ENCODE measurements around the gene GLRA3.
A peak's percentile ranks its signal among the peaks of the same experiment; 100 is the strongest.
"Not testable (repeated sequence)": the region's sequence is repeated elsewhere in the genome, so short reads cannot be mapped to it uniquely, and the experiment has no call there.

Gene GLRA3

DNA sequence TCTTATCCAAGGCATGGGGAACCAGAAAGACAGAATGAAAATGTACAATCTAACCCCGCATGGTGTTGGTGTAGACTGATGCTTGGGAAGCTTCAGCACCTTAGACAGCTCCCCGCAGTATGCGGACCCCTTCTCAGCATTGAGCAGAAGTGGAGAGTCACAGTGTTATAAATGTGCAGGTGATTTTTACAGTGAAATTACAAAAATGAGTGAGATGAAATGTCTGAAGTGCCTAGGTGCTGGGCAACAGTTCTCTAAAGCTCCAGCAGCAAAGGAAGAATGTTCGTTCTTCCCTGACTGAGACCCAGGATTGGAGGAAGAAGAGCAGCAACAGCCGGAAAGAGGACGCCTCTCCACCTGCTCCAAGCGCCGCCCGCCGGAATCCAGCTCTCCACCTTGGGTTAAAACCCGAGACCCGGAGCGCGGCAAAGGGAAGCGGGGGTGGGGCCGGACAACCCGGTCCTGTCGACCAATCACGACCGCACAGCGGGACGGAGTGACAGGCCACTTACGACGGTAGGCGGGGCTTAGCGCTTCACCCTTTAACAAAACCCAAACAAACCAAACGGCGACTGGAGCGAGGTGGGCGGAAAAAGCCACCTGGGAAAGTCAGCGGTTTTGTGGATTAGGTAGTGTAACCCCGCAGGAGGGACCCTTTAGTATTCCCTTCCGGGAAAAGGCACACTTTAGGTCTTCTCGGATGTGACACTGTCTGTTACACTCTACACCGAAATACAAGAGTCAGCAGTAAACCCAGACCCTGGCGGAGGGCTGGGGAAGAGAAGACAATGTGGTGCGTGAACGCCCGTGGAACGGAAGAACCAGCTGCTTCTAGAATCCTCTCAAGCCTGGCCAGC is at the start of gene GLRA3:
GLRA3 (minus strand) TSS at position 403 of the 857 bp plus-strand sequence. CDS start 436 bp downstream, outside the sequence.
- DNase-seq (ENCODE audit: low read depth in 2 of 2), result peak in 1 of 2 donors; percentile 1

DNA sequence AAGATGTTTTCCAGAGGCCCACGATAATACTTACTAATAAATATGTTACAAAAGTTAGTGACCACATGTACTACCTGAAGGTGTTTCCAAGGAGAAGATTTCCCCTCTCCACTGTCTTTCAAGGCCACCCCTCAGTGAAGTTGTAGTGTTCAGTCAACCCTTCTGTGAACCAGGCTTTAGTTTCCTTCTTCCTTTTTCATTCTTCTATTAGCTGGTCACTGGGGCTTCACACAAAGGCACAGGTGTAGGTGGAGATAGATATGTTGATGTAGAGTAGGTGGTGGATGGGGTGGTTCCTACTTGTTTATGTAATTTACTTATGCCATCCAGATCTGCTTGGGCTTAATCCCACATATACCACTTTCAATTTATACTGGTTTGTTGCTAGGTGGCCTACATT is 45.9 kb upstream of the GLRA3 start:
- DNase-seq (ENCODE audit: low read depth in 2 of 2), result no peak

- DNase-seq (ENCODE audit: low read depth in 2 of 2), result no peak
These were observed 44.9 kb upstream of the GLRA3 start for GRCh38 chr4:174873931-174874330.

- not testable (repeated sequence) for DNase-seq (ENCODE audit: low read depth in 2 of 2)
These were observed 44.1 kb upstream of the GLRA3 start for GRCh38 chr4:174873146-174873545.

- no peak for DNase-seq (ENCODE audit: low read depth in 2 of 2)
These were observed 42.4 kb upstream of the GLRA3 start for GRCh38 chr4:174871407-174871806.

DNA sequence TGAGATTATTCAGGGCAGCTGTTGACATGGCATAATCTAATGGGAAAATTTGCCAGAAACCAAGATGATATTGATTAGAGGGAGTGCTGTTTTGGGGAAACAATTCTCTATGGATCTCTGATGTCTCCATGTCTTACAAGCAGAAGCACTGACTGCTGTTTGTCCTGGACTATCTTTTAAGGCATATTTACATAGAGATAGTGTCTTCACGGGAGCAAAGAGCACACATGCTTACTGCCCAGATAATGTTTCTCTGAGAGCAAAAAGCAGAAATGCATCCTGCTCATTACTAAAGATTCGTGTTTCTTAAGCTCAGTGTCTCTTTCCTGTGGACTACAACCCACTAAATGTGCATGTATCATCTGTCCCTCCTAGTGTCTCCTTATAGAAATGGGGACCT is 41.3 kb upstream of the GLRA3 start:
- no peak for DNase-seq (ENCODE audit: low read depth in 2 of 2)

DNA sequence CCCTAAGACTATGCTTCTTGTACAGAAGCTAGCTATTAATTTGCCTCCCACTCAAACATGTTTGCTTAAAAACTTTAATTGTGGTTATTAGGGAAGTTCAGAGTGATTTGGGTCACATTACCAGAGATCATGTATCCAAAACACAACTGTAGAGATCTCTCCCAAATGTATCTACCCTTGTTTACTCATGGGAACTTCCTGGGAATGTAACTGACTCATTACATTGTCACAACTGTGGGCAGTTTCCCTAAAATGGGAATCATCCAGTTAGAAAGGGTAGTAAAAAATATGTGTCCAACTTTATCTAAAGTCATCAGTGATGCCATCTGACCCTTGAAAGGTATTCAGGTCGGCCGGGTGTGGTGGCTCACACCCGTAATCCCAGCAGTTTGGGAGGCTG is 40.3 kb upstream of the GLRA3 start:
- no peak for DNase-seq (ENCODE audit: low read depth in 2 of 2)

DNA sequence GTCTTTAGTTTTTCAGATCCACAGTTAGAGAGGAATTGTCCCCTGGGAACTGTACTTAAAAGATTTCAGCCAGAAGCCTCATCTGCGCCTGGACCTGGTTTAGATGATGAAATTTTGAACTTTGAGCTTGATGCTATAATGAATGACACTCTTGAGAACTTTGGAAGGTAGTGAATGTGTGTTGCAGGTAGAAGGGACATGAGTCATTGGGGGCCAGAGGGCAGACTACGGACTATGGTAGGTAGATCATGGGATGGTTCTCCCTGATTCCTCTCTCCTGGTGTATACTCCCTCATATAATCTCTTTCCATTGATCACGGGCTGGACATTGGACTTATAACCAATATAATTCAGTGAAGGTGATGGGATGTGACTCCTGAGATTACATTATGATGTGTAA is 38.9 kb upstream of the GLRA3 start:
- no peak for DNase-seq (ENCODE audit: low read depth in 2 of 2)

DNA sequence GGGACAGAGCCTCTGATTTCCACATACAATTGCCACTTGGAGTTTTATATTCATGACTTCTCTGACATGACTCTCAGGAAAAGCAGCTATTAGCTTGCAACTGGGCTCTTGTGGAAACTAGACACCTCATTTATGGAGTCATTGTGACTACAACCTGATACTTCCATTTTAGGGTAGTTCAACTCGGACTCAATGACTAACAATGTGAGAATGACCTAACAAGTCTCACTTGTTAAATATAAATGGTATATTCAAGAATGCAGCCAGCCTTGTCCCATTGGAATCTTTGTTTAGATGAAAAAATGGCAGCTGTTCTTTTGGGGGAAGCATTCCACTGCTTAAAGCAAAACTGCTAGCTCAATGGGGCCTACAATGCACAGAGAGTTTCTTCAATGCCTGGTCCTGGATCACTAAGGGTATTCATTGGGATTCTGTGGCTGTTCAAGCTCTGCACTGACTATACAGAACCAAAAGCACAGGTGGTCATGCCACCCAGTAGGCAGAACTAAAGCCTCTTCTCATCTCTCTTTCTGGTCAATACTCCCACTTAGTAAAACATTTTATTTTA is 36.5 kb upstream of the GLRA3 start:
- no peak for DNase-seq (ENCODE audit: low read depth in 2 of 2)

DNA sequence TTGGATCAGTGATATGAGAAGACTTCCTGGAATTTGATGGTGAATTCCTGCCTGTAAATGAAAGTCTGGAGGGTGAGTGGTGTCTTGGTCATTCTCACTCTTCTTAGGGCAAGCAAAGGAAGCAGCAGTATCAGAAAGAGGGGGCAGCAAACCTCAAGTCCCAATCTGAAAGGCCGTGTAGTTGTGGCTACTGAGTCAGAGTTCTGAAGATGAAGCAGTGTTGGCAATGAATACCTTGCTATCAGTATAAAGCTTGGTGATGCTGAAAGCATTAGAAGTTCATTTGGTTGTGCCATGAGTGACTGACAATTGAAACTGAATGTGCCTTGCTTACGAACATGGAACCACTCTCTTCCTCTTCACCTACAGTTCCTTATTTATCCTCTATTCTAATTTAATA is 35.0 kb upstream of the GLRA3 start:
- DNase-seq (ENCODE audit: low read depth in 2 of 2), result no peak

DNA sequence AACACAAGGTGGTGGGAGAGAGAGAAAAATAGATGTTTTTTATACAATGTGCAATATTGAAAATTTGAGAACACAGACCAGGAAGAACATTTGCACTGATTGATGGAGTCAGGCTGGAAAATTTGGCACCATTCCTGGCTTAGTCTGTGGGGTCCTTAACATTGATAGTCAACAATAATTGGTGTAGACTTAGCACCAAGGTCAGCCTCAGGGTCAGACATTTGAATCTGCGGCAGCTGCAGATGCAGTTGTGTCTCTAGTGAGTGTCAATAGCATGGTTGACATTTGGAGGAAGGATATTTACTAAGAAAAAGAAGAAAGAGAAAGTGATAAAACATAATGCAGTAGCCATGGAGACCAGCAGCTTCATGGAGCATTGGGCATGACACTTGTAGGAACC is 31.5 kb upstream of the GLRA3 start:
- DNase-seq (ENCODE audit: low read depth in 2 of 2), result no peak

DNA sequence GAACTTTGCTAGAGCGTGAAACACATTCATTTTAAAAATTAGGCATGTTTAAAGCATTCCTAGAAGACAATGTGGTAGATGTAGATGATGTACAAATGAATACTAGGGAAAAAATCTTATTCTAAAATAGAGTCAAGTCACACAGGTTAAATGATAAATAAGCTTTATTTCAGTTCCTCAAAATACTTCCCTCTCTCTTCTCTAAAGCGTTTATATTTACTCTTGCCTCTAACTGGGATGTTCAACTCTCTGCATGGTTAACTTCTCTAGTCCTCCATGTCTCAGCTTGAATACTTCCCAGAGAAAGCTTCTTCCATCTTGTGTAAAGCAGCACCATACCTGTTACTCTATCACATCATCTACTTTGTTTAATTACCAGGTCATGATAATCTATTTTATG is 30.9 kb upstream of the GLRA3 start:
- no peak for DNase-seq (ENCODE audit: low read depth in 2 of 2)

GRCh38 chr4:174856926-174857800 is 28.1 kb upstream of the GLRA3 start:
- DNase-seq (ENCODE audit: low read depth in 2 of 2), result no peak

- no peak for DNase-seq (ENCODE audit: low read depth in 2 of 2)
These were observed 26.0 kb upstream of the GLRA3 start for GRCh38 chr4:174855050-174855449.

DNA sequence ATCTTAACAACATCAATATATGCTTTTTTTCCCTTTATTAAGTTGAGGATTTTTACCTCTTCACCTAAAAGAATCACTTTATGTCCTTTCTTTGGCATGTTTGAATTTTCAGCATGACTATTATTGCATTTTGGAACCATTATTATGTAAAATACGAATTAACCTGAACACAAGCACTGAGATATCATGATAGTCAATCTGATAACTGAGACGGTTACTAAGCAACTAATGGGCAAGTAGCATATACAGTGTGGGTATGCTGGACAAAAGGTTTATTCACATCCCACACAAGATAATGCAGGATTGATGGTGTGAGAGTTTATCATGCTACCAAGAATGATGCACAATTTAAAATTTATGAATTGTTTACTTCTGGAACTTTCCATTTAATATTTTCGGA is 24.6 kb upstream of the GLRA3 start:
- no peak for DNase-seq (ENCODE audit: low read depth in 2 of 2)

- no peak for DNase-seq (ENCODE audit: low read depth in 2 of 2)
These were observed 19.5 kb upstream of the GLRA3 start for GRCh38 chr4:174848596-174848995.

- no peak for DNase-seq (ENCODE audit: low read depth in 2 of 2)
These were observed 18.9 kb upstream of the GLRA3 start for GRCh38 chr4:174847801-174848427.

DNA sequence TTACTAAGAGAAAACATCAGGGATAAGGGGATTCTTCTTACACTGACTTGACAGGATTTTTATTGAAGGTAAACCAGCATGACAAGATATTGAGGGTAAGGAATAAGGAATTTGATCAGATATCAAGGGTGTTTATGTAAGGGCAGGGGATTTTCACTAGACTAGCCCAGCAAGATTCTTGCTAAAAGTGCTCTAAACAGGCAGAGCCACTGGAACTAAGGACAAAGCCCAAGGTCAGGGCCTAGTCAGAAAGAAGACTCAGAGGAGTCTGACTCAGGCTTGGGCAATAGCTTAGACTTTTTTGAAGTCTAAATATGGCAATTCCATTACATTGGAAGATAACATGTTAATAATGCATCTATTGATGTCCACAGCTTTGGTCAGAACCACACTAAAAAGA is 6.5 kb upstream of the GLRA3 start:
- DNase-seq (ENCODE audit: low read depth in 2 of 2), result no peak

DNA sequence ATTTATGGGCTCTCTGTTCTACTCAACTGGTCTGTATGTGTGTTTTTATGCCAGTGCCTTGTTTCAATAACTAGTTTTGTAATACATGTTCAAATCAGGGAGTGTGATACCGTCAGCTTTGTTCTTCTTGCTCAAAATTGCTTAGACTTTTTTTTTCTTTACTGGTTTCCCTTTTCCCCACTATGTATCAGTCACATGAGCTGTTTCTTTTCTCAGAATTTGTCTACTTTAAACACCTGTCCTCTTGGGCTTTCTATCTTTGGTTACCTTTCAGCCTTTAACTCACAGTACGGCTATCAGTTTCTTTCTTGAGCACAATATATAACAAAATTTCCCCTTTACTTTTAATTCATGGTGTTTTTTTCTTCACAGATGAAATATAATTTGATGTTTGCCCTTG is 5.4 kb upstream of the GLRA3 start:
- DNase-seq (ENCODE audit: low read depth in 2 of 2), result no peak

DNA sequence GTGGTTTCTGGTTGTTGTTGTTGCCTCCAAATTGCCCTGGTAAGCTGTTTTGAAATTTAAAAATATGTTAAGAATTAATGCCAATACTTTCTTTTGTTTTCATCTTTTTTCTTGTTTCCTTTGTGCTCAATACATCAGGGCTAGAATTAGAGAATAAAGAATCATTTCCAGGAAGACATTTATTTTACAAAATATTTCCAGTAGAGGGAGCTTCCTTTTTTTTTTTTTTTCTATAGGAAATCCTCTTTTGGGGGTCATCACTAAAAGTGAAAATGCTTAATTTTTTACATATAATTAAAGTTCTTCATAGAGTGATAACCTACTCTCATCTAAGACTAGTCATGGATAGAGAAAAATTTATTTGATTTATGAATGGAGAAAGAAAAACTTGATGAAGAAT is 2.4 kb downstream of the GLRA3 start:
- DNase-seq (ENCODE audit: low read depth in 2 of 2), result no peak

DNA sequence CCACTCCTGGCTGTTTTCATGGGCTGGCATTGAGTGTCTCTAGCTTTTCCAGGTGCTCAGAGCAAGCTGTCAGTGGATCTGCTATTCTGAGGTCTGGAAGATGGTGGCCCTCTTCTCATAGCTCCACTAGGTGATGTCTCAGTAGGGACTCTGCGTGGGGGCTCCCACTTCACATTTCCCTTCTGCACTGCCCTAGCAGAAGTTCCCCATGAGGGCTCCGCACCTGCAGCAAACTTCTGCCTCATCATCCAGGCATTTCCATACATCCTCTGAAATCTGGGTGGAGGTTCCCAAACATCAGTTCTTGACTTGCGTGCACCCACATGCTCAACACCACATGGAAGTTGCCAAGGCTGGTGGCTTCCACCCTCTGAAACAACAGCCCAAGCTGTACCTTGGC is 13.8 kb downstream of the GLRA3 start:
- no peak for DNase-seq (ENCODE audit: low read depth in 2 of 2)

DNA sequence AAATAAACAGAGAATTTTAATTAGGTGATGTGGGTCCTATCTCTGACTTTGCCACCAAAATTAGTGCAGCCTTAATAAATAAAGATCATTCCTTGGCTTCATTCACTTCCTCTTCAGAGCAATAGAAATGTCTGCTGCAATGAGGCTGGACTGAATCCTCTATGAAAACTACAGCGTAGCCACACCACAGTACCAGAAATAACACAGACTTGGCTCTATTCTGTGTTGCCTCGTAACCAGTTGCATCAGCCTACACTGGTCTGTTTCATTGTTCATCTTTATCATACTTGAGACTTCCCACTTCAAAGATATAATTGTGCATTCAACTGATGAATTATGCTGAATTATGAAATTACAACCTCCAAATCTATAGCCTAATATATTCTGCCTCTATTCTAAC is 15.8 kb downstream of the GLRA3 start:
- no peak for DNase-seq (ENCODE audit: low read depth in 2 of 2)
